Ishikawa (cell line): ENCODE results near the gene RXRA.

Experiments used
- CEBPB ChIP-seq: IDR thresholded peaks from 2 replicates; pipeline ENCODE4 v1.6.1; 2012
- CREB1 ChIP-seq: IDR thresholded peaks from 2 replicates; pipeline ENCODE4 v1.6.1; 2012; ENCODE audit warnings: low read depth
- EGR1 ChIP-seq: IDR thresholded peaks from 2 replicates; pipeline ENCODE4 v1.6.1; 2012
- EP300 ChIP-seq: IDR thresholded peaks from 2 replicates; pipeline ENCODE4 v1.6.1; 2012; ENCODE audit warnings: borderline replicate concordance
- FOXM1 ChIP-seq: IDR thresholded peaks from 2 replicates; pipeline ENCODE4 v1.6.1; 2012; ENCODE audit warnings: low read depth, borderline replicate concordance
- NFIC ChIP-seq: IDR thresholded peaks from 2 replicates; pipeline ENCODE4 v1.6.1; 2012
- RAD21 ChIP-seq: IDR thresholded peaks from 2 replicates; pipeline ENCODE4 v1.6.1; 2012; ENCODE audit warnings: low read depth
- TAF1 ChIP-seq: IDR thresholded peaks from 2 replicates; pipeline ENCODE4 v1.6.1; 2012; ENCODE audit warnings: low read depth, mild to moderate bottlenecking
- TCF12 ChIP-seq: IDR thresholded peaks from 2 replicates; pipeline ENCODE4 v1.6.1; 2012; ENCODE audit warnings: low read depth
- TEAD4 ChIP-seq: IDR thresholded peaks from 2 replicates; pipeline ENCODE4 v1.6.1; 2012
- YY1 ChIP-seq: IDR thresholded peaks from 2 replicates; pipeline ENCODE4 v1.6.1; 2012; ENCODE audit warnings: low read depth
- ZBTB7A ChIP-seq: IDR thresholded peaks from 2 replicates; pipeline ENCODE4 v1.6.1; 2012; ENCODE audit warnings: low read depth
- TF ChIP-seq, protein P1 (sequence below): IDR thresholded peaks from 2 replicates; pipeline ENCODE4 v1.6.1; 2012
- TF ChIP-seq, protein P2 (sequence below): IDR thresholded peaks from 2 replicates; pipeline ENCODE4 v1.6.1; 2012
- TF ChIP-seq, protein P3 (sequence below): IDR thresholded peaks from 2 replicates; pipeline ENCODE4 v1.6.1; 2012; ENCODE audit warnings: low read depth, mild to moderate bottlenecking

The RXRA gene

GRCh38 chr9:134325813-134326723 is at the start of gene RXRA:
Gene RXRA (plus strand): TSS chr9:134326455. CDS start chr9:134326632, 177 bp downstream.
- TF ChIP-seq EP300 (no peak), EGR1 (peak; percentile 76), YY1 (no peak), TEAD4 (no peak), ZBTB7A (no peak; the same call in 1 of the 2 replicates), CREB1 (no peak), TAF1 (peak; percentile 13; the same call in 1 of the 2 replicates), CEBPB (no peak)
- TF ChIP-seq, protein P1, sequence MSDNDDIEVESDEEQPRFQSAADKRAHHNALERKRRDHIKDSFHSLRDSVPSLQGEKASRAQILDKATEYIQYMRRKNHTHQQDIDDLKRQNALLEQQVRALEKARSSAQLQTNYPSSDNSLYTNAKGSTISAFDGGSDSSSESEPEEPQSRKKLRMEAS = 0 out of 2 replicates have a peak, but pooled peaks have one; percentile 7

DNA sequence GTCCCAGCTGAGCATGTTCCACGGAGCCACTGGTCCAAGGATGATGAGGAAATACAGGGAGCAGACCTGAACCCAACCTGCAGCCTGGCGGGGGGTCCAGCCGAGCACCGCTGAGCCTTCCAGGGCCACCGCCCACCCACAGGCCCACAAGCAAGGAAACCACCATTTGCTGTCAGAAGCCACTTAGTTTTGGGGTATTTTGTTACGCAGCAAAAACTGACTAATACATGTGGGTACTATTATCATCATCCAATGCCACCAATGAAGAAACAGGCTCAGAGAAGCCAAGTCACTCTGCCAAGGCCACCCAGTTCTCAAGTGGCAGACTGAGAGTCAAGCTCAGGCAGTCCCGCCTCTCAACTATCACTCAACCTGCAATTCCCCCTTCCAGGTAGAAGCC is 48.0 kb upstream of the RXRA start:
- TF ChIP-seq, protein P1 = no peak
- TF ChIP-seq RAD21 = no peak
- no peak for TF ChIP-seq TCF12
- no peak for TF ChIP-seq EP300

DNA sequence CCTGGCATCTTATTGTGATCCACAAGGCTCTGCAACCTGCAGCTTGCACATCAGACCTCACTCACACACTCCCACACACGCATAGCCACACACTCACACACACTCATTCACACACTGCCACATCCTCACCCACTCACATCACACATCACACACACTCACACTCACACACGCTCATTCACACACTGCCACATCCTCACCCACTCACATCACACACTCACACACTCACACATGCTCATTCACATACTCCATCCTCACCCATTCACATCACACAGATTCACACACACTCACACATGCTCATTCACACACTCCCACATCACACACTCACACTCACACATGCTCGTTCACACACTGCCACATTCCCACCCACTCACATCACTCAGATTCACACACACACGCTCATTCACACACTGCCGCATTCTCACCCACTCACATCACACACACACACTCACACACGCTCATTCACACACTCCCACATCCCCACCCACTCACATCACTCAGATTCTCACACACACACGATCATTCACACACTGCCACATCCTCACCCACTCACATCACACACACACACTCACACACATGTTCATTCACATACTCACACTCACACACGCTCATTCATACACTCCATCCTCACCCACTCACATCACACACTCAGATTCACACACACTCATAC is 47.1 kb upstream of the RXRA start:
- TF ChIP-seq NFIC (no peak), FOXM1 (no peak), ZBTB7A (no peak), EP300 (no peak), YY1 (no peak), RAD21 (no peak), CEBPB (no peak)
- TF ChIP-seq, protein P2, sequence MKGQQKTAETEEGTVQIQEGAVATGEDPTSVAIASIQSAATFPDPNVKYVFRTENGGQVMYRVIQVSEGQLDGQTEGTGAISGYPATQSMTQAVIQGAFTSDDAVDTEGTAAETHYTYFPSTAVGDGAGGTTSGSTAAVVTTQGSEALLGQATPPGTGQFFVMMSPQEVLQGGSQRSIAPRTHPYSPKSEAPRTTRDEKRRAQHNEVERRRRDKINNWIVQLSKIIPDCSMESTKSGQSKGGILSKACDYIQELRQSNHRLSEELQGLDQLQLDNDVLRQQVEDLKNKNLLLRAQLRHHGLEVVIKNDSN = no peak

DNA sequence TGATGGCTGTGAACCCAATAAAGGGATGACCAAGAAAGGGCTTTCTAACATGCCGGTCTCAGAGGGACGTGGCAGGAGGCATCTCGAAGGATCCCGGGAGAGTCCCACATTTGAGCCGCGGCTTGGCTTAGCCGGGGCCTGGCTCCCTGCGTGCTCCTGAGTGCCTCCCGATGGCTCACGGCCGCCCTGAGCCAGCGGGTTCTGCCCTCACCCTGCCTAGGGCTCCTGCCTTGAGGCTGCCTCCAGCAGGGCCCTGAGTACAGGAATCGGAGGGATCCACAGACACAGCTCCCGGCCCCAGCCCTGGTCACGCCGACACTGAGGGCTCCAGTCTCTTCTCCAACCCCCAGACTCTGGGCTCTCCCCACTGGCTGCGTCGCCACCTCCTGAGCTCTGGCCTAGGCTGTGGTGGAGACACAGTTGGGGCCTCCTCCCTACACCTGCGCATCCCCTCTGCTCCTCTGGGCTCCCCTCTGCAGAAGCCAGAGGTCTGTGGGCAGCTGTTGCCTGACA is 44.1 kb upstream of the RXRA start:
- TF ChIP-seq TCF12 (no peak), NFIC (no peak), TEAD4 (no peak)

GRCh38 chr9:134283111-134283515 is 43.1 kb upstream of the RXRA start:
- TF ChIP-seq YY1 (0 out of 2 replicates have a peak, but pooled peaks have one; percentile 39), EGR1 (no peak), TAF1 (no peak), NFIC (peak; percentile 95), FOXM1 (no peak), ZBTB7A (no peak), CEBPB (no peak), EP300 (peak; percentile 61; the same call in 1 of the 2 replicates), TCF12 (peak; percentile 75), RAD21 (peak; percentile 2; the same call in 1 of the 2 replicates), TEAD4 (peak; percentile 46; the same call in 1 of the 2 replicates), CREB1 (no peak)
- TF ChIP-seq, protein P1 = no peak; the same call in 1 of the 2 replicates
- TF ChIP-seq, protein P2 = 0 out of 2 replicates have a peak, but pooled peaks have one; percentile 16
- TF ChIP-seq, protein P3, sequence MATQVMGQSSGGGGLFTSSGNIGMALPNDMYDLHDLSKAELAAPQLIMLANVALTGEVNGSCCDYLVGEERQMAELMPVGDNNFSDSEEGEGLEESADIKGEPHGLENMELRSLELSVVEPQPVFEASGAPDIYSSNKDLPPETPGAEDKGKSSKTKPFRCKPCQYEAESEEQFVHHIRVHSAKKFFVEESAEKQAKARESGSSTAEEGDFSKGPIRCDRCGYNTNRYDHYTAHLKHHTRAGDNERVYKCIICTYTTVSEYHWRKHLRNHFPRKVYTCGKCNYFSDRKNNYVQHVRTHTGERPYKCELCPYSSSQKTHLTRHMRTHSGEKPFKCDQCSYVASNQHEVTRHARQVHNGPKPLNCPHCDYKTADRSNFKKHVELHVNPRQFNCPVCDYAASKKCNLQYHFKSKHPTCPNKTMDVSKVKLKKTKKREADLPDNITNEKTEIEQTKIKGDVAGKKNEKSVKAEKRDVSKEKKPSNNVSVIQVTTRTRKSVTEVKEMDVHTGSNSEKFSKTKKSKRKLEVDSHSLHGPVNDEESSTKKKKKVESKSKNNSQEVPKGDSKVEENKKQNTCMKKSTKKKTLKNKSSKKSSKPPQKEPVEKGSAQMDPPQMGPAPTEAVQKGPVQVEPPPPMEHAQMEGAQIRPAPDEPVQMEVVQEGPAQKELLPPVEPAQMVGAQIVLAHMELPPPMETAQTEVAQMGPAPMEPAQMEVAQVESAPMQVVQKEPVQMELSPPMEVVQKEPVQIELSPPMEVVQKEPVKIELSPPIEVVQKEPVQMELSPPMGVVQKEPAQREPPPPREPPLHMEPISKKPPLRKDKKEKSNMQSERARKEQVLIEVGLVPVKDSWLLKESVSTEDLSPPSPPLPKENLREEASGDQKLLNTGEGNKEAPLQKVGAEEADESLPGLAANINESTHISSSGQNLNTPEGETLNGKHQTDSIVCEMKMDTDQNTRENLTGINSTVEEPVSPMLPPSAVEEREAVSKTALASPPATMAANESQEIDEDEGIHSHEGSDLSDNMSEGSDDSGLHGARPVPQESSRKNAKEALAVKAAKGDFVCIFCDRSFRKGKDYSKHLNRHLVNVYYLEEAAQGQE = no peak

DNA sequence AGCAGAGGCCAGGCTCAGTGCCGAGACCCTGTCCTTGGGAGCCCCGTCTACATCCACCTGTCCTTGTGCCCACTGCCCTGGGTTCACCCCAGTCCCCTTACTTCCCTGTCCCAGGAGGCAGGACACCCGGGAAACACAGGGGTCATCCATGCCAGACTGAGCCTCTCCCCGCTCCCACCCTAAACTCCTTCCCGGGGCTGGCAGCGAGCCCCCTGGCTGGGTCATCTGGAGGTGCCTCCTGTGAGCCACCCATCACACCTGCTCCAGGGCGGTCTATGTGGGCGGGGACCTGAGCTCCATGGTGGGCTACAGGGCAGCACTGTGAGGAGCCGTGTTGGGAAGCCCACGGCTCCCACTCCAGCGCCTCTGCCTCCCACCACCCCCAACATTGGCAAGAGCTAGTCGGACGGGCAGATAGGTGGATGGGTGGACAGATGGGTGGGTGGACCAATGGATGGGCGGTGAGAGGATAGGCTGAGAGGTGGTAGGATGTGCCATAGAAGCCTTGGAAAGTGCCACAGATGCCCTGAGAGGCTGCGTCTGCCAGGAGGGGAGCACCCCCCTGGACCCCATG is 42.5 kb upstream of the RXRA start:
- TF ChIP-seq FOXM1 (no peak), ZBTB7A (no peak), RAD21 (no peak)
- TF ChIP-seq, protein P3 = no peak
- TF ChIP-seq, protein P1 = no peak
- TF ChIP-seq, protein P2 = no peak
